ENCODE data around the gene CAVIN1. TPM values are rescaled to one million over a fixed set of nuclear protein-coding genes. Genes with fewer than 3 reads are reported as not detected.
A peak's percentile ranks its signal among the peaks of the same experiment; 100 is the strongest.

Gene CAVIN1
- total RNA-seq, 1 donor from 2014 or later = 548 TPM

DNA sequence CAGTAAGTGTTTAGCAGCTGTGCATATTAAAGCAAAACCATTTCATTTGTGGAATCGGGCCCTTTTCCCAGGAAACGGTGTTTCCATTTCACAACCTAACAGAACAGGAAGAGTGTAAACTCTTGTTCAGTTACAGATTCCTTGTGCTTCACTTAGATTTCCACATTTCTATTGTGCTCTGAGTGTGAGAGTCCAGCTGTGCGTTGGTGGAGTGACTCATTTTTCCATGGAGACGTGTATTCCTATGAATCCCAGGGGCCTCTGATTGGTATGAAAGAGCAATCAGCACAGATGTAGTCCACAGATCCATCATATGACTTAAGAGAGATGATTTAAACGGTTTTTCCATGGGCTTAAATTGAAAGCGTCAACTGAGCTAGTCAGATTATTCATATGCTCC lies 13.3 kb upstream of the CAVIN1 start:
- no peaks in the 10 kb centered on the region for H3K27me3 ChIP-seq
- peak in 1 of 2 donors; percentile 85 for DNase-seq (ENCODE audit: low spot score in 2 of 2)
- TF ChIP-seq, protein P1, sequence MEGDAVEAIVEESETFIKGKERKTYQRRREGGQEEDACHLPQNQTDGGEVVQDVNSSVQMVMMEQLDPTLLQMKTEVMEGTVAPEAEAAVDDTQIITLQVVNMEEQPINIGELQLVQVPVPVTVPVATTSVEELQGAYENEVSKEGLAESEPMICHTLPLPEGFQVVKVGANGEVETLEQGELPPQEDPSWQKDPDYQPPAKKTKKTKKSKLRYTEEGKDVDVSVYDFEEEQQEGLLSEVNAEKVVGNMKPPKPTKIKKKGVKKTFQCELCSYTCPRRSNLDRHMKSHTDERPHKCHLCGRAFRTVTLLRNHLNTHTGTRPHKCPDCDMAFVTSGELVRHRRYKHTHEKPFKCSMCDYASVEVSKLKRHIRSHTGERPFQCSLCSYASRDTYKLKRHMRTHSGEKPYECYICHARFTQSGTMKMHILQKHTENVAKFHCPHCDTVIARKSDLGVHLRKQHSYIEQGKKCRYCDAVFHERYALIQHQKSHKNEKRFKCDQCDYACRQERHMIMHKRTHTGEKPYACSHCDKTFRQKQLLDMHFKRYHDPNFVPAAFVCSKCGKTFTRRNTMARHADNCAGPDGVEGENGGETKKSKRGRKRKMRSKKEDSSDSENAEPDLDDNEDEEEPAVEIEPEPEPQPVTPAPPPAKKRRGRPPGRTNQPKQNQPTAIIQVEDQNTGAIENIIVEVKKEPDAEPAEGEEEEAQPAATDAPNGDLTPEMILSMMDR (IDR thresholded peaks at IDR 0.05) = no peak
- no peaks in the 10 kb centered on the region for H3K36me3 ChIP-seq
- intact Hi-C loops (cut with DNase I) = loop anchor here (2.0 kb wide), 1 partner anchor 22 kb away; the partner anchor contains the start of gene ATP6V0A1
- no peaks in the 10 kb centered on the region for H3K4me1 ChIP-seq
- H3K4me3 ChIP-seq = no peak overlapping the region
- peak overlapping the region; percentile 28 to 60 for H3K27ac ChIP-seq
- no peaks in the 10 kb centered on the region for H3K9me3 ChIP-seq

DNA sequence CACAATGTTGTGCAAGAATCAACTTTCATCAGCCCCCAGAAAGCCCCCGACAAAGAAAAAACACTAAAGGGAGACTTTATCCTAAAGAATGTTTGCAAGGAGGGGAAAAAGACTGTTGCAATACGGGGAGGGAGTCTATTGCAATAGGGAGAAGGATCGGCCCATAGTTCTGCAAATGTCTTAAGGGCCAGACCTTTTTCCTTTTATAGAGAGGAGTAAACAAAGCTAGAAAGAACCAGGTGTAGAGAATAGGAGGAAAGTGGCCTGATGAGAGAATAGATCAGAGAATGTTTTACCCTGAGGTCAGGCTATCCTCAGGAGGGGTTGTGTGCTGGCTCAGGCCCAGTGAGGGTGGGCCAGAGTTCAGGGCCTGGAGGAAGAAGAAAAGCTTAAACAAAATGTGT lies 8.7 kb upstream of the CAVIN1 start:
- Histone ChIP-seq H3K4me1 (peaks cover 0 to 8% of the 10 kb centered on the region in 2 donors), H3K4me3 (no peak overlapping the region), H3K36me3 (no peaks in the 10 kb centered on the region), H3K27ac (no peak overlapping the region), H3K27me3 (no peaks in the 10 kb centered on the region), H3K9me3 (no peaks in the 10 kb centered on the region)
- no peak for DNase-seq (ENCODE audit: low spot score in 2 of 2)
- TF ChIP-seq, protein P1 (IDR thresholded peaks at IDR 0.05) = no peak
- intact Hi-C loops (cut with DNase I) = no loop called here

DNA sequence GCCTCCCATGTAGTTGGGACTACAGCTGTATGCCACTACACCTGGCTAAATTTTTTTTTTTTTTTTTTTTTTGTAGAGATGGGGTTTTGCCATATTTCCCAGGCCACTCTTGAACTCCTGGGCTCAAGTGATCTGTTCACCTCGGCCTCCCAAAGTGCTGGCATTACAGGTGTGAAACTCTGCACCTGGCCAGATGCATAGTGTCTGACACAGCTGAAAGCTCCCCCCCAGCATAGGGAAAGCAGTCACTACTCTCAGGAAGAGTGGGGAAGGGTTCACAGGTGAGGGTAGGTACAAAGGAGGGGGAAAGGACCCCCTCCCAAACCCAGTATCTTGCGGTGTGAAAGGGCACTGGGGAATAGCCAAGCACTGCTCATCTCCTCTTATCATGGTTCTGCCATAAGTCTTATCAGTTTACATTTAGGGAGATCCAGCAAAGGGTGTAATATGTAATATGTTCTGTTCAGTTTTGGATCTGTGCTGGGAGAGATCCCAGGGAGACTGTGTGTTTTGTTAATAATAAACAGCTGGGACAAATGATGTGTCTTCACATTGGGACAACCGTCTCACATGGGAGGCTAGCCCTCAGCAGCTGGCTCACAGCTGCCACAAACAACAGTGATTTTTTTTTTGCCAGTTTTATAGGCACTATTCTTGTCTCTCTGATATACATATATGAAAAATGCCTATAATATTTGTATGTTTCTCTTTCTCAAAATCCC lies 6.8 kb upstream of the CAVIN1 start:
- intact Hi-C loops (cut with DNase I) = loop anchor here (2.0 kb wide), 1 partner anchor 87 kb away; no protein-coding TSS in a partner anchor
- Histone ChIP-seq H3K27ac (no peak overlapping the region), H3K27me3 (no peaks in the 10 kb centered on the region), H3K9me3 (no peaks in the 10 kb centered on the region), H3K36me3 (no peaks in the 10 kb centered on the region), H3K4me3 (no peak overlapping the region), H3K4me1 (peaks cover 0 to 8% of the 10 kb centered on the region in 2 donors)
- TF ChIP-seq, protein P1 (IDR thresholded peaks at IDR 0.05) = no peak
- DNase-seq (ENCODE audit: low spot score in 2 of 2) = no peak

DNA sequence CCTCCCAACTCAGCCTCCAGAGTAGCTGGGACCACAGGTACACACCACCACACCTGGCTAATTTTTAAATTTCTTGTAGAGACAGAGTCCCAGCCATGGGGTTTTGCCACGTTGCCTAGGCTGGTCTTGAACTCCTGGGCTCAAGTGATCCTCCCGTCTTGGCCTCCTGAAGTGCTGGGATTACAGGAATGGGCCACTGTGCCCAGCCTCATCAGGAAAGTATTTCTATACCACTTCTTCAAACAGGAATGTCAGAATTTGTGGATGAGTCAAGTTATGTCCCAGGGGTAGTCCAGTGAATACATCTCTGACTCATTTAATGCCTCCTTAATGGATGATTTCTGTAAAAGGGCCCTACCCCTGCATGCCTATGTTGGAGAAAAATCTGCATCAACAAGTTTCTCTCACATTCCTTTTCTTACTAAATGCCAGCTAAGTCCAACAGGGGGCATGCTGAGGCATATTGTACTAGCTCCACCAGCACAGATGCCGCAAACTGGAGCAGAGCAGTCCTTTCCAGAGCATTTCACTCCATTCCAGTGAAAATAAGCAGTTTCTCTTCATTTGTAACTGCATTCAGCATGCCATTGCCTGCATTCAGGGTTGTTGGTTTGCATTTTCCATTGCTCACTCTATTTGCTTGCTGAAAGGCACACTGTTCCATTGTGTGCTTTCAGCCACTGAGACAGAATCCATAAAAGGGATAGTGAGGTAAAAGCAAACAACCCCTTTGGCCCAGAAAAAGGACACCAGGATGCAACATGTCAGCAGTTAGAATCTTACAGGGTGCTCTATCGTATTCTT lies 5.3 kb upstream of the CAVIN1 start:
- H3K4me3 ChIP-seq = no peak overlapping the region
- no peaks in the 10 kb centered on the region for H3K36me3 ChIP-seq
- peaks cover 3 to 19% of the 10 kb centered on the region in 2 donors for H3K4me1 ChIP-seq
- intact Hi-C loops (cut with DNase I) = loop anchor here (2.0 kb wide), 1 partner anchor 88 kb away; no protein-coding TSS in a partner anchor
- H3K27me3 ChIP-seq = no peaks in the 10 kb centered on the region
- peak overlapping the region; percentile 8 to 64 for H3K27ac ChIP-seq
- H3K9me3 ChIP-seq = no peaks in the 10 kb centered on the region
- TF ChIP-seq, protein P1 (IDR thresholded peaks at IDR 0.05) = peak; percentile 67 to 75 (median 69)
- DNase-seq (ENCODE audit: low spot score in 2 of 2) = peak in 1 of 2 donors; percentile 86

DNA sequence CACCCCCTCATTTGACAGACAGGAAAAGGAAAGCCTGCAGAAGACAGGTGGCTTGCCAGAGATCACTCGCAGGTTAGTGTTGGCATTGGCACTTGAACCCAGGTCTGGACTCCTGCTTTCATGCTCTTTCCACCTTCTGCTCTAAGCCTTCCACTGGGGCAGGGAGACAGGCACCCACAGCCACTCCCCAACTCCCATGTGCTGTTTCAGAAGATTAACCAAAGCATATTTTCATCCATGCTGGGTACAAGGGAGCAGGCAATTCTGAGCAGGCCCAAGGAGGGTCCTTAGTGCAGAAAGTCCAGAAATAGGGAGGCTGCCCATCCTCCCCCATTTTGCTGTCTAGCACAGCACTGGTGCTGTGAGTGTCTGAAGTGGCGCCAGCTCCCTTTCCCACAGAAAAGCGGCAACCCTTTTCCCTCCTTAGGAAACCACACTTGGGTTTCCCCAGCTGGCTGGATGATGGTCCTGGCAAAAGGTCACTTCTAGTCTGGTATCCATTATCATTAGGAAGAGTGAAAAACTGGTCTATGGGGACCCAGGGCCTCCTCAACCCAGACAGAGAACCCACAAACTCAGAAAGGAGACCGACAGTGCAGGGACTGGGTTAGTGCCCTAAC lies 2.0 kb upstream of the CAVIN1 start:
- Histone ChIP-seq H3K4me3 (no peak overlapping the region), H3K27me3 (no peaks in the 10 kb centered on the region), H3K36me3 (no peaks in the 10 kb centered on the region), H3K4me1 (peaks cover 7 to 23% of the 10 kb centered on the region in 2 donors), H3K9me3 (no peaks in the 10 kb centered on the region), H3K27ac (peak overlapping the region; percentile 32 to 58)
- DNase-seq (ENCODE audit: low spot score in 2 of 2) = no peak
- TF ChIP-seq, protein P1 (IDR thresholded peaks at IDR 0.05) = no peak
- intact Hi-C loops (cut with DNase I) = loop anchor here (5.0 kb wide), 2 partner anchors 103 to 112 kb away; partner anchors contain the start of gene NAGLU
